ENCODE measurements around the gene SYTL2.

- TF ChIP-seq POLR2A (IDR thresholded peaks at IDR 0.05): no peak
- TF ChIP-seq CTCF (IDR thresholded peaks at IDR 0.05): no peak
Observed at GRCh38 chr11:85784480-85785265, 26.3 kb downstream of the SYTL2 start.

Data from breast epithelium (tissue), 3 donors.